PC-3 (cell line): ENCODE results near the gene ZNF562. TPM values are rescaled to one million over a fixed set of nuclear protein-coding genes. Genes with fewer than 3 reads are reported as not detected.

ENCODE experiments used
- ATAC-seq: fragments of 200-7000 bp; cut with Tn5 transposase; 2 replicates; pipeline ENCODE4 v1.9.1; 2020; ENCODE audit warnings: mild to moderate bottlenecking, moderate library complexity
- BruUV-seq: library from RNA; stranded (reverse); fragments of 400-500 nt; replicated peaks from 2 replicates; lab custom pipeline; 2021; lab: Mats Ljungman, UMichigan
- CTCF ChIA-PET: fragments of 300-600 bp; sonication (Branson Sonifier 250); formaldehyde crosslinking; loops from one replicate; lab custom pipeline; 2022; ENCODE audit warnings: antibody characterized with exemption; lab: Charles Lee
- POLR2A ChIA-PET: fragments of 300-600 bp; sonication (Branson Sonifier 250); formaldehyde crosslinking; loops from one replicate; lab custom pipeline; 2022; ENCODE audit warnings: antibody characterized with exemption; ENCODE audit not compliant: unreplicated experiment; lab: Charles Lee
- DNase-seq: peaks from one replicate; pipeline ENCODE4 v3.0.0-alpha.2; 2015
- H2AFZ ChIP-seq: fragments of 300-600 bp; sonication (generic); 2 replicates; pipeline ENCODE4 v1.6.0; 2016; ENCODE audit warnings: antibody characterized with exemption, low read length
- H3F3A ChIP-seq: fragments of 300-600 bp; sonication (generic); one replicate; pipeline ENCODE4 v1.6.0; 2017; ENCODE audit warnings: antibody characterized with exemption, low read length, control low read depth, mild to moderate bottlenecking; ENCODE audit not compliant: unreplicated experiment
- H3K27ac ChIP-seq: fragments of 300-600 bp; sonication (generic); 2 replicates; pipeline ENCODE4 v1.5.1; 2016; ENCODE audit warnings: mild to moderate bottlenecking, low read length
- H3K27me3 ChIP-seq: fragments of 300-600 bp; sonication (generic); 2 replicates; pipeline ENCODE4 v1.6.1; 2016; ENCODE audit warnings: low read length, mixed read lengths
- H3K36me3 ChIP-seq: fragments of 300-600 bp; sonication (generic); 2 replicates; pipeline ENCODE4 v1.6.1; 2016; ENCODE audit warnings: low read depth, mixed run types, low read length, mixed read lengths
- H3K4me1 ChIP-seq: fragments of 300-600 bp; sonication (generic); 2 replicates; pipeline ENCODE4 v1.5.1; 2016; ENCODE audit warnings: low read length; ENCODE audit not compliant: insufficient read depth
- H3K4me2 ChIP-seq: fragments of 300-600 bp; sonication (generic); 2 replicates; pipeline ENCODE4 v1.6.0; 2016; ENCODE audit warnings: low read length
- H3K4me3 ChIP-seq: fragments of 300-600 bp; sonication (generic); 2 replicates; pipeline ENCODE4 v1.5.1; 2016; ENCODE audit warnings: mild to moderate bottlenecking, low read length, mixed read lengths
- H3K79me2 ChIP-seq: fragments of 300-600 bp; sonication (generic); 2 replicates; pipeline ENCODE4 v1.6.1; 2017; ENCODE audit warnings: low read length, mixed read lengths
- H3K9ac ChIP-seq: fragments of 300-600 bp; sonication (generic); 2 replicates; pipeline ENCODE4 v1.6.0; 2016; ENCODE audit warnings: mild to moderate bottlenecking, low read length
- H3K9me2 ChIP-seq: fragments of 300-600 bp; sonication (generic); replicated peaks from 2 replicates; pipeline ENCODE4 v1.6.1; 2016; ENCODE audit warnings: mixed run types, low read length, mixed read lengths
- H3K9me3 ChIP-seq: fragments of 300-600 bp; sonication (generic); 2 replicates; pipeline ENCODE4 v1.6.1; 2016; ENCODE audit warnings: low read length, mixed read lengths
- H4K20me1 ChIP-seq: fragments of 300-600 bp; sonication (generic); 2 replicates; pipeline ENCODE4 v1.6.1; 2016; ENCODE audit warnings: low read length, mixed read lengths
- CTCF ChIP-seq: fragments of 300-600 bp; sonication (generic); conservative IDR thresholded peaks from 2 replicates; pipeline ENCODE4 v1.5.1; 2017; ENCODE audit warnings: antibody characterized with exemption, low read depth, mild to moderate bottlenecking, low read length
- EZH2 ChIP-seq: fragments of 300-600 bp; sonication (generic); IDR thresholded peaks from one replicate; pipeline ENCODE4 v1.6.1; 2017; ENCODE audit warnings: antibody characterized with exemption, mild to moderate bottlenecking, low read length; ENCODE audit not compliant: unreplicated experiment
- EZH2phosphoT487 ChIP-seq: fragments of 300-600 bp; sonication (generic); IDR thresholded peaks from 2 replicates; pipeline ENCODE4 v1.6.1; 2018; ENCODE audit warnings: mild to moderate bottlenecking, antibody characterized with exemption, low read length, borderline replicate concordance
- intact Hi-C: fragments of 100-400 bp; cut with micrococcal nuclease; formaldehyde crosslinking; loops from 2 replicates; pipeline ENCODE4 v1.9.0; 2023
- total RNA-seq: library from RNA; depleted of rRNA; stranded (reverse); fragments of >200 nt; gene quantifications from 2 replicates; pipeline ENCODE4 v1.2.3, GENCODE V29; 2014; rRNA removed

The ZNF562 gene
- total RNA-seq, 1 experiment from 2014 or later = 26.0 TPM

DNA sequence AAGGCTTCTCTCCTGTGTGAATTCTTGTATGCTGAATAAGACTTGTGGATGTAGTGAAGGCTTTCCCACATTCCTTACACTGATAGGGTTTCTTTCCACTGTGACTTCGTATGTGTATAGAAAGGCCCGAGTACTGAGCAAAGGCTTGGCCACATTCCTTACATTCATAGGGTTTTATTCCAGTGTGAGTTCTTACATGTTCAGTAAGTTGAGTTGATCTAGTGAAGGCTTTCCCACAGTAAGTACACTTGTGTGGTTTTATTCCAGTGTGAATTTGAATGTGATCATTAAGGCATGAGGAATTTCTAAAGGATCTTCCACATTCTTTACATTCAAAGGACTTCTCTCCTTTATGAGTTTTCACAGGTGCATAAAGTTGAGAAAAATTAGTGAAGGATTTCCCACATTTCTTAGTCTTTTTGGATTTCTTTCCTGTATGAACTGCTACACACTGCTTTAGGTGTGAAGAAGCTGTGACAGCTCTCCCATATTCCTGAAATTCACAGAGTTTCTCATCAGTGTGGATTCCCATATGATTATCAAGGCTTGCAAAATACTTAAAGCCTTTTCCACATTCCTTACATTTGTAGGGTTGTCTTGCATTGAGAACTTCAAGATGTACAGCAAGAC, 64.3 kb downstream of the ZNF562 start:
- no peak for DNase-seq
- BruUV-seq = TSS peak; percentile 17

DNA sequence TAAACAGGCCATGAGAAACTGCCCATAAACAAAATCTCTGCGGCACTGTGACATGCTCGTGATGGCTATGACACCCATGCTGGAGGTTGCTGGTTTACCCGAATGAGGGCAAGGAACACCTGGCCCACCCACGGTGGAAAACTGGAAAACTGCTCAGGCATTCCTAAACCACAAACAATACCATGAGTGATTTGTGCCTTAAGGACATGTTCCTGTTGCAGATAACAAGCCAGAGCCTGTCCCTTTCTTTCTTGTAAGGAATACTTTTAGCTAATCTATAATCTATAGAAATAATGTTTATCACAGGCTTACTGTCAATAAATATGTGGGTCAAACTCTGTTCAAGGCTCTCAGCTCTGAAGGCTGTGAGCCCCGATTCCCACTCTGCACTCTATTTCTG, 66.0 kb downstream of the ZNF562 start:
- H3K9me3 ChIP-seq = peaks cover 43% of the 10 kb centered on the region
- H2AFZ ChIP-seq = no peak overlapping the region
- H3K4me1 ChIP-seq = no peaks in the 10 kb centered on the region
- ChIA-PET CTCF (no interaction called here), POLR2A (no interaction called here)
- no TSS peak for BruUV-seq
- ATAC-seq (no peak), DNase-seq (no peak)
- H3K36me3 ChIP-seq = peaks cover 56% of the 10 kb centered on the region
- H3K27me3 ChIP-seq = no peaks in the 10 kb centered on the region
- H4K20me1 ChIP-seq = no peaks in the 10 kb centered on the region
- TF ChIP-seq CTCF = no peak
- TF ChIP-seq EZH2phosphoT487 = no peak
- no peak for TF ChIP-seq EZH2
- H3K27ac ChIP-seq = no peak overlapping the region
- H3K79me2 ChIP-seq = no peaks in the 10 kb centered on the region
- H3K4me2 ChIP-seq = no peak overlapping the region
- H3K4me3 ChIP-seq = no peak overlapping the region
- no peaks in the 10 kb centered on the region for H3F3A ChIP-seq
- intact Hi-C loops = no loop called here
- H3K9me2 ChIP-seq = no peaks in the 10 kb centered on the region
- H3K9ac ChIP-seq = no peak overlapping the region

More for the DNA sequence above, 64.3 kb downstream of the ZNF562 start:
- no peak overlapping the region for H3K27ac ChIP-seq
- H3K27me3 ChIP-seq = no peaks in the 10 kb centered on the region
- peaks cover 48% of the 10 kb centered on the region for H3K9me3 ChIP-seq
- H3K9me2 ChIP-seq = no peaks in the 10 kb centered on the region
- H3K9ac ChIP-seq = no peak overlapping the region
- TF ChIP-seq EZH2 (no peak), CTCF (no peak), EZH2phosphoT487 (no peak)
- CTCF ChIA-PET = no interaction called here
- POLR2A ChIA-PET = no interaction called here
- intact Hi-C loops = no loop called here
- no peak overlapping the region for H3K4me2 ChIP-seq
- H3K4me3 ChIP-seq = no peak overlapping the region
- H2AFZ ChIP-seq = no peak overlapping the region
- peaks cover 73% of the 10 kb centered on the region for H3K36me3 ChIP-seq
- no peaks in the 10 kb centered on the region for H4K20me1 ChIP-seq
- H3F3A ChIP-seq = no peaks in the 10 kb centered on the region
- H3K4me1 ChIP-seq = no peaks in the 10 kb centered on the region
- H3K79me2 ChIP-seq = no peaks in the 10 kb centered on the region
- no peak for ATAC-seq

DNA sequence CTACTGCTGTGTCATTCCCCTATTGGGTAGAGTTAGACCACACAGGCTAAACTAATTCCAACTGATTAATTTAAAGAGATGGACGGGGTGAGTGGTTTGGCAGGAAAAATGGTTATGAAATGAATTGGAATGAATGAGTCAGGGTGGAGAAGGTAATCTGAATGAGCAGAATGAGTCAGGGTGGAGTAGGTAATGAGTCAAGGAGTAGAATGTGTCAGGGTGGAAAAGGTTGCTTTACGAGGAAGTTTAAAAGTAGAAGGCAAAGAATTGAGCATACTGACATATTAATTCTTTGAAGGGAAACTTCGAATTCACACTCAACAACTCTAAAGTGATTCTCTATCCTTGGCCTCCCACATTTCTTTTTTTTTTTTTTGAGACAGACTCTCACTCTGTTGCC, 77.9 kb downstream of the ZNF562 start:
- Histone ChIP-seq H3K4me3 (peak overlapping the region; percentile 37; the same call in 1 of the 2 replicates), H3K27me3 (no peaks in the 10 kb centered on the region), H3K4me2 (peak overlapping the region; percentile 74), H3K79me2 (no peaks in the 10 kb centered on the region), H3K9ac (peak overlapping the region; percentile 54), H4K20me1 (no peaks in the 10 kb centered on the region), H3K36me3 (no peaks in the 10 kb centered on the region), H2AFZ (no peak overlapping the region), H3K27ac (peak overlapping the region; percentile 94), H3K9me3 (no peaks in the 10 kb centered on the region), H3F3A (no peaks in the 10 kb centered on the region), H3K9me2 (no peaks in the 10 kb centered on the region), H3K4me1 (peaks cover 31% of the 10 kb centered on the region)
- peak; percentile 95 for ATAC-seq
- no TSS peak for BruUV-seq
- ChIA-PET POLR2A (interaction anchor here (0.6 kb wide), 1 partner anchor 10 kb away, joined by 3 read pairs; no protein-coding TSS in a partner anchor), CTCF (no interaction called here)
- intact Hi-C loops = no loop called here
- DNase-seq = peak; percentile 99
- TF ChIP-seq CTCF = no peak

Other genes with a start within 250 kb of the ZNF562 start
- gene ZNF266, start 239.5 kb downstream of the ZNF562 start, total RNA-seq = 31.9 and 32.8 TPM in 2 replicates
- not detected in 2 replicates for gene ZNF560, start 176.5 kb downstream of the ZNF562 start, total RNA-seq
- gene ZNF426, start 136.5 kb downstream of the ZNF562 start, total RNA-seq = 8.2 and 9.7 TPM in 2 replicates
- 52.6 and 65.6 TPM in 2 replicates for gene ZNF121, start 90.6 kb downstream of the ZNF562 start, total RNA-seq
- gene ZNF561, start 53.9 kb downstream of the ZNF562 start, total RNA-seq = 20.1 and 23.3 TPM in 2 replicates
- 10.9 and 15.7 TPM in 2 replicates for gene ZNF846, start 93.6 kb upstream of the ZNF562 start, total RNA-seq
- 31.4 and 37.6 TPM in 2 replicates for gene FBXL12, start 144.0 kb upstream of the ZNF562 start, total RNA-seq
- 521 and 599 TPM in 2 replicates for gene UBL5, start 152.8 kb upstream of the ZNF562 start, total RNA-seq
- 314 and 349 TPM in 2 replicates for gene PIN1, start 160.2 kb upstream of the ZNF562 start, total RNA-seq